Measurements from ENCODE around the gene GREB1. TPM values are rescaled to one million over a fixed set of nuclear protein-coding genes. Genes with fewer than 3 reads are reported as not detected.

Gene GREB1
- total RNA-seq, 1 experiment from 2014 or later = 16.5 TPM

DNA sequence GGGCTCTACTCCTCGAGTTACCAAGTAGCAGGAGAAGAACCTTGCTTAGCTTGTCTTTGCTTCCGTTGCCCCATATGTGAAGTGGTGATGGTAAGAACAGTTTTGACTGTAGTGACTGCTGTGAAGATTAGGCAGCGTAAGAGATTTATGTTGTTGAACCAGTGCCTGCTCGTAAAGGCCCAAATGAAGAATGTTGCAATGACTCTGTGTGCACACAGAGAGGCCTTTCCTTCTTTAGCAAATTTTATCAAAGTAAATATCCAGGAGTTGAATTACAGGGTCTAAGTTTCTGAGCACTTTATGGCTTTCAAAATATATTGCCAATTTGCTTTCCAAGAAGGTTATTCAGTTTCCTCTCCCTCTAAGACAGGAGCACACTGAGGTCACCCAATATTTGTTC is 121.7 kb downstream of the GREB1 start:
- no peak overlapping the region for H2AFZ ChIP-seq (ENCODE audit: low read length)
- Mint-ChIP-seq H3K9me3 (no peaks in the 10 kb centered on the region), H3K27ac (no peak overlapping the region), H3K36me3 (ENCODE audit: insufficient read depth in 1 of 3, low read depth in 3 of 3) (no peaks in the 10 kb centered on the region), H3K27me3 (ENCODE audit: low read depth) (peaks cover 14% of the 10 kb centered on the region), H3K4me3 (no peak overlapping the region), H3K4me1 (no peaks in the 10 kb centered on the region)
- no peak overlapping the region for H2BK120ac ChIP-seq (ENCODE audit: low read depth, low read length, poor library complexity, severe bottlenecking)
- no peak for DNase-seq
- no peak overlapping the region for H3K27ac ChIP-seq (ENCODE audit: insufficient read length, low read depth, low read length)
- no peaks in the 10 kb centered on the region for H3K79me2 ChIP-seq (ENCODE audit: insufficient read depth, low read length)
- H3K56ac ChIP-seq (ENCODE audit: insufficient read length, low read depth, low read length) = no peak overlapping the region
- no peak overlapping the region for H2BK5ac ChIP-seq (ENCODE audit: insufficient read length, low read length)
- no peak overlapping the region for H2BK15ac ChIP-seq (ENCODE audit: low read depth, low read length)
- H3K18ac ChIP-seq (ENCODE audit: insufficient read length, low read depth, low read length) = no peak overlapping the region
- H3K79me1 ChIP-seq (ENCODE audit: insufficient read depth, low read depth, low read length, poor library complexity, severe bottlenecking) = no peaks in the 10 kb centered on the region
- WGBS (ENCODE audit: extremely low coverage, insufficient read length, low lambda C conversion rate) = no CpG with 5 or more reads among the region's 4 CpGs
- H3K23me2 ChIP-seq (ENCODE audit: insufficient read length, low read depth, low read length, poor library complexity, severe bottlenecking) = no peaks in the 10 kb centered on the region
- no peak overlapping the region for H3K9ac ChIP-seq (ENCODE audit: extremely low read depth, insufficient read length, low read length)
- H2BK20ac ChIP-seq (ENCODE audit: low read depth, low read length, poor library complexity, severe bottlenecking) = no peak overlapping the region
- TF ChIP-seq, protein P1, sequence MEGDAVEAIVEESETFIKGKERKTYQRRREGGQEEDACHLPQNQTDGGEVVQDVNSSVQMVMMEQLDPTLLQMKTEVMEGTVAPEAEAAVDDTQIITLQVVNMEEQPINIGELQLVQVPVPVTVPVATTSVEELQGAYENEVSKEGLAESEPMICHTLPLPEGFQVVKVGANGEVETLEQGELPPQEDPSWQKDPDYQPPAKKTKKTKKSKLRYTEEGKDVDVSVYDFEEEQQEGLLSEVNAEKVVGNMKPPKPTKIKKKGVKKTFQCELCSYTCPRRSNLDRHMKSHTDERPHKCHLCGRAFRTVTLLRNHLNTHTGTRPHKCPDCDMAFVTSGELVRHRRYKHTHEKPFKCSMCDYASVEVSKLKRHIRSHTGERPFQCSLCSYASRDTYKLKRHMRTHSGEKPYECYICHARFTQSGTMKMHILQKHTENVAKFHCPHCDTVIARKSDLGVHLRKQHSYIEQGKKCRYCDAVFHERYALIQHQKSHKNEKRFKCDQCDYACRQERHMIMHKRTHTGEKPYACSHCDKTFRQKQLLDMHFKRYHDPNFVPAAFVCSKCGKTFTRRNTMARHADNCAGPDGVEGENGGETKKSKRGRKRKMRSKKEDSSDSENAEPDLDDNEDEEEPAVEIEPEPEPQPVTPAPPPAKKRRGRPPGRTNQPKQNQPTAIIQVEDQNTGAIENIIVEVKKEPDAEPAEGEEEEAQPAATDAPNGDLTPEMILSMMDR (conservative IDR thresholded peaks at IDR 0.05) = no peak
- H4K5ac ChIP-seq (ENCODE audit: insufficient read length, low read depth, low read length) = no peak overlapping the region
- H3K4me1 ChIP-seq (ENCODE audit: insufficient read depth, low read length) = no peaks in the 10 kb centered on the region
- H3K27me3 ChIP-seq (ENCODE audit: insufficient read depth, low read length) = no peaks in the 10 kb centered on the region
- H3T11ph ChIP-seq (ENCODE audit: low read length) = no peak overlapping the region
- no peak overlapping the region for H2BK12ac ChIP-seq (ENCODE audit: insufficient read length, low read depth, low read length)
- no peaks in the 10 kb centered on the region for H3K9me3 ChIP-seq (ENCODE audit: control insufficient read depth, low read depth, low read length)
- H4K20me1 ChIP-seq (ENCODE audit: control insufficient read depth, insufficient read depth, insufficient read length) = no peaks in the 10 kb centered on the region
- no peak overlapping the region for H3K23ac ChIP-seq (ENCODE audit: insufficient read length, low read depth, low read length)
- H4K91ac ChIP-seq (ENCODE audit: insufficient read length, low read depth, low read length) = no peak overlapping the region
- no peak overlapping the region for H3K14ac ChIP-seq (ENCODE audit: insufficient read depth, low read length)
- H3K4ac ChIP-seq (ENCODE audit: low read depth, low read length) = no peak overlapping the region
- H3K4me2 ChIP-seq (ENCODE audit: insufficient read depth, insufficient read length, low read length) = no peak overlapping the region
- no peak overlapping the region for H4K8ac ChIP-seq (replicated peaks; ENCODE audit: insufficient read length, low read depth, low read length)
- H2AK5ac ChIP-seq (ENCODE audit: insufficient read length, low read length) = no peak overlapping the region
